Measurements from ENCODE around the gene CUTC. TPM values are rescaled to one million over a fixed set of nuclear protein-coding genes. Genes with fewer than 3 reads are reported as not detected.

Gene CUTC
- total RNA-seq, 2 donors from 2014 or later, result 13.8 to 16.7 TPM

DNA sequence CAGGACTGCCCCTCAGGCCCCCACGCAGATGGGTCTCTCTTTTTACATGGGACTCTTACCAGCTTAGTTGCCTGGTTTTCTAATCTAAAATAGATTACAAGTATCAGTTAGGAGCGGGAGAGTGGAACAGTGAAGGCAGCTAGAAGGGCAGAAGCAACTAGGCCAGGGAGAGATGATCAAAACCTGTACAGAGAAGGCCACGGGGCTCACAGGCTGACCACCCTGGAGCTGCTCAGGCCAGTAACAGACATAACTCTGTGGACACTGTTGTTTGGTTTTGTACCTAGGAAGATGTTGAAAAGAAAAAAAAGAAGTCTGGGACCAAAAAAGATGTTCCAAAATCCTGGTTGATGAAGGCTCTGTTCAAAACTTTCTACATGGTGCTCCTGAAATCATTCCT is 66.9 kb downstream of the CUTC start:
- no peaks in the 10 kb centered on the region for H3K4me1 ChIP-seq (ENCODE audit: control insufficient read depth in 1 of 2, low read depth in 2 of 2)
- no peaks in the 10 kb centered on the region for H3K27me3 ChIP-seq (replicated peaks; ENCODE audit: insufficient read depth)
- H3K9me3 ChIP-seq, result no peaks in the 10 kb centered on the region
- no peaks in the 10 kb centered on the region for H3K36me3 ChIP-seq
- DNase-seq (ENCODE audit: low spot score) (no peak), ATAC-seq (ENCODE audit: insufficient number of reproducible peaks, low FRiP score, low read depth) (no peak)
- TF ChIP-seq, protein P1, sequence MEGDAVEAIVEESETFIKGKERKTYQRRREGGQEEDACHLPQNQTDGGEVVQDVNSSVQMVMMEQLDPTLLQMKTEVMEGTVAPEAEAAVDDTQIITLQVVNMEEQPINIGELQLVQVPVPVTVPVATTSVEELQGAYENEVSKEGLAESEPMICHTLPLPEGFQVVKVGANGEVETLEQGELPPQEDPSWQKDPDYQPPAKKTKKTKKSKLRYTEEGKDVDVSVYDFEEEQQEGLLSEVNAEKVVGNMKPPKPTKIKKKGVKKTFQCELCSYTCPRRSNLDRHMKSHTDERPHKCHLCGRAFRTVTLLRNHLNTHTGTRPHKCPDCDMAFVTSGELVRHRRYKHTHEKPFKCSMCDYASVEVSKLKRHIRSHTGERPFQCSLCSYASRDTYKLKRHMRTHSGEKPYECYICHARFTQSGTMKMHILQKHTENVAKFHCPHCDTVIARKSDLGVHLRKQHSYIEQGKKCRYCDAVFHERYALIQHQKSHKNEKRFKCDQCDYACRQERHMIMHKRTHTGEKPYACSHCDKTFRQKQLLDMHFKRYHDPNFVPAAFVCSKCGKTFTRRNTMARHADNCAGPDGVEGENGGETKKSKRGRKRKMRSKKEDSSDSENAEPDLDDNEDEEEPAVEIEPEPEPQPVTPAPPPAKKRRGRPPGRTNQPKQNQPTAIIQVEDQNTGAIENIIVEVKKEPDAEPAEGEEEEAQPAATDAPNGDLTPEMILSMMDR (IDR thresholded peaks at IDR 0.05), result no peak
- H3K4me3 ChIP-seq, result no peak overlapping the region
- no peak overlapping the region for H3K27ac ChIP-seq

DNA sequence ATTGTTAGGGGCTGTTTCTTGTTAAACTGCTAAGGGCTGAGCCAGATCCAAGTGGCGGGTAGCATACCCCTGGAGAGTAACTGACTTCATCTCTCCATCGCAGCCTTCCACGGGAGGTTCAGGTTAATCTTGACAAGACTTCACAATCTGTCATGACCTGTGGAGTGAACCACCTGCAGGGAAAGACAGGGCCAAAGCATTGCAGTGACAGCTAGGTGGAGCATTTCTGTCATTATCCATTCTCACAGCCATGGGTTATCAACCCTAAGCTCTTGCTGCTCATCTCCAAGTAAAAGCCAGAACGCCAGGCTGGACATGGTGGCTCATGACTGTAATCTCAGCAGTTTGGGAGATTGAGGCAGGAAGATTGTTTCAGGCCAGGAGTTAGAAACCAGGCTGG is 67.6 kb downstream of the CUTC start:
- H3K9me3 ChIP-seq, result no peaks in the 10 kb centered on the region
- no peaks in the 10 kb centered on the region for H3K36me3 ChIP-seq
- no peaks in the 10 kb centered on the region for H3K4me1 ChIP-seq (ENCODE audit: control insufficient read depth in 1 of 2, low read depth in 2 of 2)
- H3K27ac ChIP-seq, result no peak overlapping the region
- no peak overlapping the region for H3K4me3 ChIP-seq
- no peaks in the 10 kb centered on the region for H3K27me3 ChIP-seq (replicated peaks; ENCODE audit: insufficient read depth)
- DNase-seq (ENCODE audit: low spot score) (no peak), ATAC-seq (ENCODE audit: insufficient number of reproducible peaks, low FRiP score, low read depth) (no peak)
- TF ChIP-seq, protein P1 (IDR thresholded peaks at IDR 0.05), result no peak

DNA sequence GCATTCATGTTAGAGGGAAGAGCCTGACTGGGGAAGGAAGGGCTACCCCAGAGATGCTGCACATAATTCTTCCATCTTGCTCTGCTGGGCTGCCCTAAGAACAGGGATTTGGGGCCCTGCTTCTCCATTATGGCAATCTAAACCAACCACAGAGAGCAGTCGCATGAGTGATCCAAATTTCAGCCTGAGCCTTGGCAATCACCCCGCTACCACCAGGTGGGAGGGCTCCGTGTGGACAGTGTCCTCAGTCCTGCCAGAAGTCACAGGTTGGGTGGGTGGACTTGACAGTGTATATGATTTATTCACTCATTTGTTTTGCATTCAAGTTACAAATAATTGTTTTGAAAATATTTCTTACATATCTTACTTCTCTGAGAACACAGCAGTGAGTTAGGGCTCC is 72.4 kb downstream of the CUTC start:
- Histone ChIP-seq H3K27ac (no peak overlapping the region), H3K4me3 (no peak overlapping the region), H3K9me3 (no peaks in the 10 kb centered on the region), H3K4me1 (ENCODE audit: control insufficient read depth in 1 of 2, low read depth in 2 of 2) (no peaks in the 10 kb centered on the region), H3K36me3 (no peaks in the 10 kb centered on the region), H3K27me3 (replicated peaks; ENCODE audit: insufficient read depth) (no peaks in the 10 kb centered on the region)
- DNase-seq (ENCODE audit: low spot score), result no peak
- TF ChIP-seq, protein P1 (IDR thresholded peaks at IDR 0.05), result no peak
- no peak for ATAC-seq (ENCODE audit: insufficient number of reproducible peaks, low FRiP score, low read depth)

DNA sequence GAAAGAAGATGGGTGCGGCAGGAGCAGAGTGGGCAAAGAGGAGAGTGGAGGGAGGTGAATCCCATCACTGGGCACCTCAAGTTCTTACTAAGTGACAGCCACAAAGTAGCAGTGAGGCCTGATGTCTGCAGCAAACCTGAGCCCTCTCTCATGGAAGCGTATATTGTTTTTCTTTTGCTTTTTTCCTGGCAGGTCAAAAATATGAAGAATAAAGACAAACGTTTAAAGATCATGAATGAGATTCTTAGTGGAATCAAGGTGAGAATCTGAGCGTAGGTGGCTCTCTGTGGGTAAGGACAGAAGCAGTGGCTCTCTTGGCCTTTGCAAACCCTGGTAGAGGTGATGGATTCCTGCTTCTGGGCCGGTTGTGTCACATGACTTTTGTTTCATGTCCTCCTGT is 73.2 kb downstream of the CUTC start:
- H3K27me3 ChIP-seq (replicated peaks; ENCODE audit: insufficient read depth), result no peaks in the 10 kb centered on the region
- DNase-seq (ENCODE audit: low spot score) (no peak), ATAC-seq (ENCODE audit: insufficient number of reproducible peaks, low FRiP score, low read depth) (no peak)
- no peak overlapping the region for H3K4me3 ChIP-seq
- H3K36me3 ChIP-seq, result no peaks in the 10 kb centered on the region
- TF ChIP-seq, protein P1 (IDR thresholded peaks at IDR 0.05), result no peak
- H3K4me1 ChIP-seq (ENCODE audit: control insufficient read depth in 1 of 2, low read depth in 2 of 2), result no peaks in the 10 kb centered on the region
- no peaks in the 10 kb centered on the region for H3K9me3 ChIP-seq
- H3K27ac ChIP-seq, result no peak overlapping the region

Other genes with a start within 250 kb of the CUTC start
- under 1 TPM in 1 of 2 donors, not detected in 1; 0.42 TPM for gene NKX2-3, start 199.3 kb upstream of the CUTC start, total RNA-seq
- 10 to 100 TPM; 50.1 to 53.3 TPM for gene SLC25A28, start 111.8 kb upstream of the CUTC start, total RNA-seq
- gene ENTPD7, start 72.7 kb upstream of the CUTC start, total RNA-seq, result 10 to 100 TPM in 1 of 2 donors, 1 to 10 TPM in 1; 8.1 to 14.8 TPM
- 10 to 100 TPM; 12.5 to 19.8 TPM for gene COX15, start 107 bp upstream of the CUTC start, total RNA-seq
- gene ABCC2, start 50.4 kb downstream of the CUTC start, total RNA-seq, result 1 to 10 TPM in 1 of 2 donors, under 1 TPM in 1; 0.71 to 1.2 TPM

Data from thoracic aorta (tissue), 2 donors.